Measurements from ENCODE around the gene ADCY5. TPM values are rescaled to one million over a fixed set of nuclear protein-coding genes. Genes with fewer than 3 reads are reported as not detected.

Gene ADCY5
- total RNA-seq, 1 experiment from 2014 or later = 0.49 TPM

DNA sequence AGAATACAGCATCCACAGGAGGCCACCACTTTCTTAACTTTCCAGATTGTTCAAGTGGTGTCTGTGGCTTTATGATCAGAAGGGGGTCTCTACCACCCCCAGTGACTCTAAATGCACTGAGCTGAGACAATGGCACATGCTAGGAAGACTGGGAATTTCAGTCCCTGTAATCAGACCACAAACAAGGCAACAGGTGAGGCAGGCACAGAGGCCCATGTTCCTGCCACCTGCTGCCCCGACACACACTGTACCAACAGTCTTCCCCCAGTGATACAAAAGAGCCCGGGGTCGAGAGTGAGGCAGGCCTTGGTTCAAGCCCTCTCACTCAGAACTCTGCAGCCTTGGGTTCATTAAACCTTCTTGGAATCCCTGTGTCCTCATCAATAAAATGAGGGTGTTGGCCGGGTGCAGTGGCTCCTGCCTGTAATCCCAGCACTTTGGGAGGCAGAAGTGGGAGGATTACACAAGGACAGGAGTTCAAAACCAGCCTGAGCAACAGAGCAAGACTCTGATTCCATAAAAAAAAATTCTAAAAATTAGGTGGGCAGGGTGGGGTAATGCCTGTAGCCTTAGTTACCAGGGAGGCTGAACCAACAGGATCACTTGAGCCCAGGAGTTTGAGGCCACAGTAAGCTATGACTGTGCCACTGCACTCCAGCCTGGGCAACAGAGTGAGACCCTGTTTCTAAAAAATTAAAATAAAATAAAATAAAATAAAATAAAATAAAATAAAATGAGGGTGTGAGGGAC lies 55.8 kb downstream of the ADCY5 start:
- Histone ChIP-seq H3K4me2 (ENCODE audit: low read length) (no peak overlapping the region), H3K4me3 (replicated peaks in 1 of 2; ENCODE audit: low read depth in 1 of 2, low read length in 2 of 2) (no peak overlapping the region), H2AFZ (ENCODE audit: low read depth, low read length, poor library complexity, severe bottlenecking) (no peak overlapping the region), H3K9ac (ENCODE audit: low read length) (no peak overlapping the region), H3K27ac (ENCODE audit: low read depth, low read length) (no peak overlapping the region), H3K4me1 (ENCODE audit: control insufficient read depth in 1 of 2, insufficient read depth in 2 of 2, low read length in 2 of 2) (no peaks in the 10 kb centered on the region), H3K36me3 (ENCODE audit: control insufficient read depth in 1 of 2, insufficient read depth in 2 of 2, low read length in 2 of 2) (no peaks in the 10 kb centered on the region), H3K9me3 (ENCODE audit: control insufficient read depth in 1 of 2, insufficient read depth in 1 of 2, low read depth in 1 of 2, low read length in 2 of 2) (no peaks in the 10 kb centered on the region), H3K27me3 (ENCODE audit: insufficient read depth, low read length) (peaks cover 11% of the 10 kb centered on the region; the same call in 1 of the 2 replicates), H3K79me2 (ENCODE audit: insufficient read depth, low read length) (no peaks in the 10 kb centered on the region), H4K20me1 (ENCODE audit: insufficient read depth) (no peaks in the 10 kb centered on the region), H3K9me2 (ENCODE audit: insufficient read depth) (no peaks in the 10 kb centered on the region)
- POLR2A ChIA-PET = no interaction called here
- intact Hi-C loops (cut with micrococcal nuclease) = no loop called here
- TF ChIP-seq FOSL1 (IDR thresholded peaks at IDR 0.05; ENCODE audit: low read depth) (no peak), CBX3 (IDR thresholded peaks at IDR 0.05; ENCODE audit: low read depth) (no peak), POLR2A (IDR thresholded peaks at IDR 0.05; ENCODE audit: borderline replicate concordance, extremely low read depth, insufficient read depth, insufficient read length) (no peak), SRF (IDR thresholded peaks at IDR 0.05; ENCODE audit: low read depth) (no peak), JUND (IDR thresholded peaks at IDR 0.05) (no peak), MAX (IDR thresholded peaks at IDR 0.05) (no peak), EGR1 (IDR thresholded peaks at IDR 0.05; ENCODE audit: low read depth) (no peak), SP1 (IDR thresholded peaks at IDR 0.05; ENCODE audit: low read depth) (no peak), ELF1 (IDR thresholded peaks at IDR 0.05; ENCODE audit: borderline replicate concordance, low read depth) (no peak), RAD21 (IDR thresholded peaks at IDR 0.05; ENCODE audit: low read depth) (no peak), ZFX (IDR thresholded peaks at IDR 0.05) (no peak), EZH2 (IDR thresholded peaks at IDR 0.05) (no peak), POLR2AphosphoS5 (IDR thresholded peaks at IDR 0.05; ENCODE audit: low read depth, low read length) (no peak), EZH2phosphoT487 (IDR thresholded peaks at IDR 0.05; ENCODE audit: borderline replicate concordance) (no peak), SIN3A (IDR thresholded peaks at IDR 0.05; ENCODE audit: low read depth) (no peak)
- TF ChIP-seq, protein P1, sequence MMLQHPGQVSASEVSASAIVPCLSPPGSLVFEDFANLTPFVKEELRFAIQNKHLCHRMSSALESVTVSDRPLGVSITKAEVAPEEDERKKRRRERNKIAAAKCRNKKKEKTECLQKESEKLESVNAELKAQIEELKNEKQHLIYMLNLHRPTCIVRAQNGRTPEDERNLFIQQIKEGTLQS (IDR thresholded peaks at IDR 0.05) = no peak
- TF ChIP-seq, protein P2, sequence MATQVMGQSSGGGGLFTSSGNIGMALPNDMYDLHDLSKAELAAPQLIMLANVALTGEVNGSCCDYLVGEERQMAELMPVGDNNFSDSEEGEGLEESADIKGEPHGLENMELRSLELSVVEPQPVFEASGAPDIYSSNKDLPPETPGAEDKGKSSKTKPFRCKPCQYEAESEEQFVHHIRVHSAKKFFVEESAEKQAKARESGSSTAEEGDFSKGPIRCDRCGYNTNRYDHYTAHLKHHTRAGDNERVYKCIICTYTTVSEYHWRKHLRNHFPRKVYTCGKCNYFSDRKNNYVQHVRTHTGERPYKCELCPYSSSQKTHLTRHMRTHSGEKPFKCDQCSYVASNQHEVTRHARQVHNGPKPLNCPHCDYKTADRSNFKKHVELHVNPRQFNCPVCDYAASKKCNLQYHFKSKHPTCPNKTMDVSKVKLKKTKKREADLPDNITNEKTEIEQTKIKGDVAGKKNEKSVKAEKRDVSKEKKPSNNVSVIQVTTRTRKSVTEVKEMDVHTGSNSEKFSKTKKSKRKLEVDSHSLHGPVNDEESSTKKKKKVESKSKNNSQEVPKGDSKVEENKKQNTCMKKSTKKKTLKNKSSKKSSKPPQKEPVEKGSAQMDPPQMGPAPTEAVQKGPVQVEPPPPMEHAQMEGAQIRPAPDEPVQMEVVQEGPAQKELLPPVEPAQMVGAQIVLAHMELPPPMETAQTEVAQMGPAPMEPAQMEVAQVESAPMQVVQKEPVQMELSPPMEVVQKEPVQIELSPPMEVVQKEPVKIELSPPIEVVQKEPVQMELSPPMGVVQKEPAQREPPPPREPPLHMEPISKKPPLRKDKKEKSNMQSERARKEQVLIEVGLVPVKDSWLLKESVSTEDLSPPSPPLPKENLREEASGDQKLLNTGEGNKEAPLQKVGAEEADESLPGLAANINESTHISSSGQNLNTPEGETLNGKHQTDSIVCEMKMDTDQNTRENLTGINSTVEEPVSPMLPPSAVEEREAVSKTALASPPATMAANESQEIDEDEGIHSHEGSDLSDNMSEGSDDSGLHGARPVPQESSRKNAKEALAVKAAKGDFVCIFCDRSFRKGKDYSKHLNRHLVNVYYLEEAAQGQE (IDR thresholded peaks at IDR 0.05; ENCODE audit: low read depth) = no peak
- no peak for ATAC-seq
- no TSS peak for BruUV-seq (replicated peaks)
- CTCF ChIA-PET = no interaction called here
- RAD21 ChIA-PET (ENCODE audit: low non-redundant PET in 1 of 2, low total read pairs in 2 of 2, uncharacterized antibody in 2 of 2, unreplicated experiment in 2 of 2) = no interaction called here
- DNase-seq (ENCODE audit: low read depth, low spot score) = no peak
